Naive thymus-derived CD4-positive, alpha-beta T cell (primary cell): Measurements from ENCODE around the gene SLIT3. TPM values are rescaled to one million over a fixed set of nuclear protein-coding genes. Genes with fewer than 3 reads are reported as not detected.

Source experiments
- ATAC-seq: fragments of 150-1000 bp; cut with Tn5 transposase; 2 replicates; pipeline ENCODE4 v1.10.0; 2021; ENCODE audit warnings: mild to moderate bottlenecking, moderate library complexity
- CTCF ChIA-PET: fragments of 350-600 bp; sonication (Branson Sonifier 250); formaldehyde crosslinking; loops from one replicate; lab custom pipeline; 2021; ENCODE audit warnings: antibody characterized with exemption; lab: Charles Lee
- POLR2A ChIA-PET: fragments of 350-600 bp; sonication (Branson Sonifier 250); formaldehyde crosslinking; loops from one replicate; lab custom pipeline; 2021; ENCODE audit warnings: antibody characterized with exemption, inconsistent platforms; lab: Charles Lee
- DNase-seq, 9 donors: peaks; one replicate each; pipeline versions ENCODE4 v3.0.0 to v3.0.0-alpha.2; 2020 to 2022; ENCODE audit warnings: mixed read lengths in 1 of 9
- H3K27ac ChIP-seq: one replicate; pipeline ENCODE4 v1.7.0; 2013; ENCODE audit warnings: mild to moderate bottlenecking, low read depth, low read length, moderate library complexity
- H3K27me3 ChIP-seq, 2 donors: one replicate each; pipeline ENCODE4 v1.7.0; 2013; ENCODE audit warnings: low read length in 2 of 2, mild to moderate bottlenecking in 2 of 2, moderate library complexity in 2 of 2; ENCODE audit not compliant: control insufficient read depth in 2 of 2, insufficient read depth in 2 of 2
- H3K36me3 ChIP-seq, 3 experiments: 1 replicate in 2 of 3; 2 replicates in 1 of 3; pipeline ENCODE4 v1.7.0; 2013; ENCODE audit warnings: low read length in 3 of 3, mild to moderate bottlenecking in 3 of 3, moderate library complexity in 1 of 3; ENCODE audit not compliant: insufficient read depth in 3 of 3, control insufficient read depth in 2 of 3
- H3K4me1 ChIP-seq, 2 donors: one replicate each; pipeline ENCODE4 v1.7.0; 2013; ENCODE audit warnings: low read length in 2 of 2, mild to moderate bottlenecking in 2 of 2, moderate library complexity in 1 of 2; ENCODE audit not compliant: control insufficient read depth in 2 of 2, insufficient read depth in 2 of 2
- H3K4me3 ChIP-seq: 2 replicates; pipeline ENCODE4 v1.7.0; 2013; ENCODE audit warnings: mild to moderate bottlenecking, low read length
- H3K9me3 ChIP-seq, 3 experiments: 1 replicate in 2 of 3; 2 replicates in 1 of 3; pipeline ENCODE4 v1.7.0; 2013; ENCODE audit warnings: low read length in 3 of 3; ENCODE audit not compliant: control insufficient read depth in 2 of 3
- H3K27ac Mint-ChIP-seq, 9 donors: one replicate each; pipeline ENCODE4 v1.8.0; 2020 to 2022; ENCODE audit warnings: mixed read lengths in 9 of 9, mild to moderate bottlenecking in 8 of 9, moderate library complexity in 5 of 9, inconsistent platforms in 2 of 9
- H3K27me3 Mint-ChIP-seq, 5 donors: one replicate each; pipeline ENCODE4 v1.8.0; 2021 to 2022; ENCODE audit warnings: mixed read lengths in 5 of 5, mild to moderate bottlenecking in 1 of 5
- H3K36me3 Mint-ChIP-seq, 5 donors: one replicate each; pipeline ENCODE4 v1.8.0; 2020 to 2022; ENCODE audit warnings: mixed read lengths in 5 of 5, mild to moderate bottlenecking in 3 of 5, inconsistent platforms in 1 of 5
- H3K4me1 Mint-ChIP-seq, 7 donors: one replicate each; pipeline ENCODE4 v1.8.0; 2020 to 2022; ENCODE audit warnings: mixed read lengths in 7 of 7, mild to moderate bottlenecking in 3 of 7, inconsistent platforms in 1 of 7
- H3K4me3 Mint-ChIP-seq, 10 donors: one replicate each; pipeline ENCODE4 v1.8.0; 2020 to 2022; ENCODE audit warnings: mild to moderate bottlenecking in 10 of 10, mixed read lengths in 10 of 10, moderate library complexity in 6 of 10, inconsistent platforms in 2 of 10
- H3K9me3 Mint-ChIP-seq, 11 donors: one replicate each; pipeline ENCODE4 v1.8.0; 2020 to 2022; ENCODE audit warnings: mixed read lengths in 11 of 11, mild to moderate bottlenecking in 4 of 11, inconsistent platforms in 1 of 11, moderate library complexity in 1 of 11
- intact Hi-C, 2 donors: fragments of 100-400 bp; cut with micrococcal nuclease; formaldehyde crosslinking; loops; one replicate each; pipeline ENCODE4 v1.15.1; 2023
- polyA plus RNA-seq, 2 donors: library from polyadenylated mRNA; unstranded; fragments of 300-500 nt; fragmentation: Illumina TruSeq; gene quantifications; one replicate each; pipeline ENCODE4 v1.2.3, GENCODE V29; 2021
- total RNA-seq, 6 experiments: library from RNA in 5 of 6; stranded (reverse) in 5 of 6; gene quantifications; 1 replicate in 5 of 6; 2 replicates in 1 of 6; pipeline ENCODE4 v1.2.3 and lab custom pipeline; 2021 to 2026

SLIT3 gene
- total and polyA plus RNA-seq, 7 experiments from 2014 or later: 0.34 TPM; not detected in 6

DNA sequence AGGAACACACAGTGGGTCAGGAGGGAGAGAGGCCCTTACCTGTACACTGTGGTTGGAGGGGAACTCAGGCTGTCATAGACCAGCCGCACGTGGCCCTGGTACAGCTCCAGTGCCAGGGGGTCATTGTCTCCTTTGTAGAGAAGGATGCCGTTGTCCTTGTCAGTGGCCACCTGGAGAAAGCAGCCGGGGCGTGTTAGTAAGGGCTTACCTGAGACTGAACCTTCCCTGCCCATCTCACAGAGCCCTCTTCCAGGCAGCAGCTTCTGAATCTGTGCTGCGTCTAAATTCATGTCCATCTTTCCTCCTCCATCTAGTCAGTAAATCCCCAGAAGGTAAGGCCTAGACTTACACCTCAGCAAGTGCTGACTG, 617.0 kb downstream of the SLIT3 start:
- no peaks in the 10 kb centered on the region for H3K36me3 Mint-ChIP-seq
- no peaks in the 10 kb centered on the region for H3K36me3 ChIP-seq
- no peaks in the 10 kb centered on the region for H3K9me3 ChIP-seq
- intact Hi-C loops: loop anchor here in 1 of 2 donors (5.0 kb wide), 1 partner anchor 107 kb away; the partner anchor contains the start of gene PANK3
- H3K4me1 Mint-ChIP-seq: peaks cover 6 to 20% (median 14%) of the 10 kb centered on the region in 7 donors
- H3K27me3 Mint-ChIP-seq: no peaks in the 10 kb centered on the region
- no peak for DNase-seq
- no peaks in the 10 kb centered on the region for H3K27me3 ChIP-seq
- no peak for ATAC-seq
- peaks cover 0 to 5% of the 10 kb centered on the region in 2 donors for H3K4me1 ChIP-seq
- peak overlapping the region; percentile 33 for H3K4me3 ChIP-seq
- H3K27ac ChIP-seq: no peak overlapping the region
- H3K27ac Mint-ChIP-seq: peak overlapping the region; percentile 56 to 98 (median 88)
- CTCF ChIA-PET: no interaction called here
- H3K4me3 Mint-ChIP-seq: peak overlapping the region; percentile 58 to 83 (median 76)
- no peaks in the 10 kb centered on the region for H3K9me3 Mint-ChIP-seq
- POLR2A ChIA-PET: interaction anchor here (1.1 kb wide), 1 partner anchor 101 kb away, joined by 3 read pairs; no protein-coding TSS in a partner anchor

DNA sequence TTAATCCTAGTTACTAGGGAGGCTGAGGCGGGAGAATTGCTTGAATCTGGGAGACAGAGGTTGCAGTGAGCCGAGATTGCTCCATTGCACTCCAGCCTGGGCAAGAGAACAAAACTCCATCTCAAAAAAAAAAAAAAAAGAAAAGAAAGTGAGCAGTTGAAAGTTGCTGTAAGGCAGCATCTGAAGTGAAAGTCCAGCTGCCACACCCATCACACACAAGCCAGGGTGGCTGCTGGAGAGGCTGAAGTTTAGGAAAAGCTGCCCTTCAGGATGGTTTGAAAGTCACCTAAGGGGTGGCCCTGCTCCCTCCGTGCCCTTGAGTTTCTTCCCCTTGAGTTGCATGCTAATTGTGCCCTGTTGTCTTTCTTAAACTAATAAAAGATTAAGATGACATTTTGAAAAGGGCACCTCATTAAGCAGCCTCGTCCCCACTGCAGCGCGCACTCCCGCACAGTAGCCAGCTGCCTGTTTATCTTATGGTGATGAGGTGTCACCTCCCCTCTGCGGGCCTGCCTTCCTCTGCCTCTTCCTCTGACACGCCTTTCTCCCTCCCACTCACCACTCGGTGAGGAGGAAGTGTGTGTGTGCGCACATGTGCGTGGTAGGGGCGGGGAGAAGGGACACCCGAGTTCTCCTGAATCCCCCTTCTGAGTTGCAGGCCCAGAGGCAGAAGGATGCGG, 617.6 kb downstream of the SLIT3 start:
- no peaks in the 10 kb centered on the region for H3K9me3 Mint-ChIP-seq
- peak overlapping the region; percentile 56 to 98 (median 88) for H3K27ac Mint-ChIP-seq
- peak in 8 of 9 donors; percentile 26 to 59 (median 45) for DNase-seq
- Histone ChIP-seq H3K4me1 (peaks cover 0 to 5% of the 10 kb centered on the region in 2 donors), H3K4me3 (peak overlapping the region; percentile 33), H3K36me3 (no peaks in the 10 kb centered on the region), H3K9me3 (no peaks in the 10 kb centered on the region), H3K27ac (no peak overlapping the region), H3K27me3 (no peaks in the 10 kb centered on the region)
- ChIA-PET CTCF (interaction anchor here (0.7 kb wide), 1 partner anchor 467 kb away, joined by 3 read pairs; no protein-coding TSS in a partner anchor), POLR2A (interaction anchor here (1.0 to 1.1 kb wide), 2 partner anchors 100 to 104 kb away, joined by 3 to 5 read pairs; partner anchors contain the start of gene PANK3)
- peaks cover 6 to 20% (median 14%) of the 10 kb centered on the region in 7 donors for H3K4me1 Mint-ChIP-seq
- no peaks in the 10 kb centered on the region for H3K27me3 Mint-ChIP-seq
- peak; percentile 74 for ATAC-seq
- H3K36me3 Mint-ChIP-seq: no peaks in the 10 kb centered on the region
- H3K4me3 Mint-ChIP-seq: peak overlapping the region; percentile 58 to 83 (median 76)
- intact Hi-C loops: loop anchor here in 1 of 2 donors (5.0 kb wide), 1 partner anchor 106 kb away; the partner anchor contains the start of gene PANK3

DNA sequence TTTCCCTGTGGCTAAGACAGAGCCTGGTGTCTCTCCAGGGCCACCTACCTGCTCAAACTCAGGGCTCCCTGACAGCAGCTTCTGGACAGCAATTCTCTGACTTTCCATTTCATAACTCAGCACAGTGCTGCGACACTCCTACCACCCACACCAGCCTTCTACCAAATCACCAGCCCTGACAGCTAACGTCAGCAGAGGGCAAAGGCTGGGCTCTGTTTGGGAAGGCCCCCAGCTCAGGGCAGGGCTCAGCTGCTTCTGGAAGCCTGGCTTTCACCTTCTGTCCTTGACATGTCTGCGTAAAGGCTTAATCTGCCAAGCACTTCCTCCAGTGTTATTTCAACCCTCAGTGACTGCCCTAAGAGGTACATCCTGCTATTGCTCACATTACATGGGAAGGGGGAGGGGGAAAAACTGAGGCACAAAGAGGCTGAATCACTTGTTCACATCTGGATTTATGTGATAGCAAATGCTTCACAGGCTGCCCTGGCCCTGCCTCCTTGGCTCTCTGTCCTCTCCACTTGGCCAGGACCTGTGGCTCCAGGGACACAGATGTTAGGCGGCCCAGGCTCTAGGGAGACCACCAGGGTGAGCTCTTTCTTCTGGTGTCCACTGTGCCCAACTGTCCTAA, 619.3 kb downstream of the SLIT3 start:
- peaks cover 6 to 20% (median 14%) of the 10 kb centered on the region in 7 donors for H3K4me1 Mint-ChIP-seq
- CTCF ChIA-PET: interaction anchor here (3.2 kb wide), 1 partner anchor 900 kb away, joined by 12 read pairs; no protein-coding TSS in a partner anchor
- Histone ChIP-seq H3K4me3 (no peak overlapping the region), H3K27me3 (no peaks in the 10 kb centered on the region), H3K9me3 (no peaks in the 10 kb centered on the region), H3K27ac (no peak overlapping the region), H3K36me3 (no peaks in the 10 kb centered on the region), H3K4me1 (peaks cover 0 to 5% of the 10 kb centered on the region in 2 donors)
- no peak for ATAC-seq
- peak overlapping the region in 5 of 9 donors; percentile 14 to 85 (median 37) for H3K27ac Mint-ChIP-seq
- peak overlapping the region in 1 of 10 donors; percentile 20 for H3K4me3 Mint-ChIP-seq
- intact Hi-C loops: loop anchor here in 1 of 2 donors (5.0 kb wide), 1 partner anchor 104 kb away; the partner anchor contains the start of gene PANK3
- no peaks in the 10 kb centered on the region for H3K9me3 Mint-ChIP-seq
- H3K36me3 Mint-ChIP-seq: no peaks in the 10 kb centered on the region
- POLR2A ChIA-PET: no interaction called here
- DNase-seq: no peak
- no peaks in the 10 kb centered on the region for H3K27me3 Mint-ChIP-seq

DNA sequence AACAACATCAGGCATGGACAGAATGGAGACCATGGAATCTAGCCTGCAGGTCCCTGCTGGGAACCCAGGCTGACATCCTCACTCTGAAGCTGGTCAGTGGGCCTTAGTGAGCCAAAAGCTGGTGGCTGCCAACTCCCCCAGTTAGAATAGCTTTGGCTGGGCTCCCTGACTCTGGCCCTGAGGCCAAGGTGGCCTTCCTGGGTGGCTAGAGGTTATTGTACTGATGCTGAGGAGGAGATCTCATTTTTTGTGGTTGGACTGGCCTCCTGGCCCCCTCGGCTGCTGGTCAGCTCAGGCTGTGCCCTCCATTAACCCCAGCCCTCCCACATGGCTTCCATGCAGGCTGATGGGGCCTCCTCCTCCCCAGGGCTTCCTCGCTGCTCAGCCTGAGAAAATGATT, 620.5 kb downstream of the SLIT3 start:
- DNase-seq (no peak), ATAC-seq (no peak)
- H3K9me3 Mint-ChIP-seq: no peaks in the 10 kb centered on the region
- H3K27me3 Mint-ChIP-seq: peaks cover 0 to 6% (median 0%) of the 10 kb centered on the region in 5 donors
- intact Hi-C loops: loop anchor here in 1 of 2 donors (5.0 kb wide), 1 partner anchor 103 kb away; the partner anchor contains the start of gene PANK3
- H3K4me1 Mint-ChIP-seq: peaks cover 6 to 20% (median 14%) of the 10 kb centered on the region in 7 donors
- H3K4me1 ChIP-seq: peaks cover 0 to 5% of the 10 kb centered on the region in 2 donors
- H3K27ac ChIP-seq: no peak overlapping the region
- H3K9me3 ChIP-seq: no peaks in the 10 kb centered on the region
- ChIA-PET CTCF (interaction anchor here (3.2 kb wide), 1 partner anchor 901 kb away, joined by 12 read pairs; no protein-coding TSS in a partner anchor), POLR2A (interaction anchor here (0.9 kb wide), 1 partner anchor 902 kb away, joined by 3 read pairs; no protein-coding TSS in a partner anchor)
- no peaks in the 10 kb centered on the region for H3K36me3 Mint-ChIP-seq
- H3K27me3 ChIP-seq: no peaks in the 10 kb centered on the region
- H3K27ac Mint-ChIP-seq: no peak overlapping the region
- no peak overlapping the region for H3K4me3 ChIP-seq
- H3K4me3 Mint-ChIP-seq: no peak overlapping the region
- no peaks in the 10 kb centered on the region for H3K36me3 ChIP-seq

DNA sequence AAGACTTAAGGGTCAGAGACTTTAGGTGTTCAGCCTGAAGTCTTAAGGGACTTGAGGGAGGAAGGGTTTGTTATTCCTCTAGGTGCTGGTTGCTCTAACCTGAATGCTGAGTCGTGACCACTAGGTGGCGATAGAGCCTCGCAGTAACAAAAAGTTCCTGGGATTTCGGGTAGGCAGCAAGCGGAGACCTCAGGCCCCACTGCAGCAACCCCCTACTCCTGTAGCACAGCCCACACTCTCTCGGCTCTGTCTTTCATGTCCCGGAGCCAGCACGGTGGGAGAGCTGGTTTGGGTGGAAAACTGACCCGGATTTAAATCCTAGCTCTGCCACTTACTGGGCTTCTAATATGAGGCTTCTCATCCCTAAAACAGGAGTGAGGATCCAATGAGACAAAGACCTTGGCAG, 621.4 kb downstream of the SLIT3 start:
- no peak overlapping the region for H3K4me3 ChIP-seq
- H3K9me3 Mint-ChIP-seq: no peaks in the 10 kb centered on the region
- ChIA-PET CTCF (interaction anchor here (1.2 to 3.2 kb wide), 2 partner anchors 308 to 902 kb away, joined by 3 to 12 read pairs; no protein-coding TSS in a partner anchor), POLR2A (no interaction called here)
- H3K27me3 Mint-ChIP-seq: peaks cover 0 to 6% (median 0%) of the 10 kb centered on the region in 5 donors
- no peak overlapping the region for H3K27ac Mint-ChIP-seq
- intact Hi-C loops: loop anchor here (1.0 to 5.0 kb wide), 4 partner anchors 67 to 902 kb away; no protein-coding TSS in a partner anchor
- no peak overlapping the region for H3K27ac ChIP-seq
- DNase-seq (peak; percentile 11 to 59 (median 47)), ATAC-seq (peak; percentile 55)
- peaks cover 0 to 5% of the 10 kb centered on the region in 2 donors for H3K4me1 ChIP-seq
- H3K4me3 Mint-ChIP-seq: no peak overlapping the region
- H3K4me1 Mint-ChIP-seq: peaks cover 6 to 20% (median 14%) of the 10 kb centered on the region in 7 donors
- H3K36me3 Mint-ChIP-seq: no peaks in the 10 kb centered on the region
- H3K36me3 ChIP-seq: no peaks in the 10 kb centered on the region
- no peaks in the 10 kb centered on the region for H3K9me3 ChIP-seq
- H3K27me3 ChIP-seq: no peaks in the 10 kb centered on the region

DNA sequence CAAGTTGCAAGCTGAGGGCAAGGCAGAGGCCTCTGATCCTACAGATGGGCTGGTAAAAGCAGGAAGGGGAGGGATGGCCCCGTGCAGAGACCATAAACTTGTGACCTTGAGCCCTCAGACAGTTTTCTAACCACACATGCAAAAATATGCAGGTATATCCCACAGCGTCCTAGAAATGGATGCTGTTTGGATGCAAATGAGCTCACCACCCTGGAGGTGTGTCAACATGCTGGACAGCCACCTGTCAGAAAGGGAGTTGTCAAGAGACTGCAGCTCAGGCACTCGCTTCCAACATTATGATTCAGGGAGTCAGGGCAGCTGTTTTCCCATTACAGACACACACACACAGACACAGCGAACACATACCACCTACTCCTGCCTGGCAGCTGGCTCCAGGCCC, 624.4 kb downstream of the SLIT3 start:
- CTCF ChIA-PET: no interaction called here
- H3K9me3 ChIP-seq: no peaks in the 10 kb centered on the region
- H3K27ac ChIP-seq: no peak overlapping the region
- Mint-ChIP-seq H3K4me1 (peaks cover 0 to 5% (median 0%) of the 10 kb centered on the region in 7 donors), H3K9me3 (no peaks in the 10 kb centered on the region), H3K27ac (no peak overlapping the region), H3K27me3 (peaks cover 0 to 6% (median 0%) of the 10 kb centered on the region in 5 donors), H3K4me3 (no peak overlapping the region), H3K36me3 (no peaks in the 10 kb centered on the region)
- no peaks in the 10 kb centered on the region for H3K36me3 ChIP-seq
- H3K4me1 ChIP-seq: no peaks in the 10 kb centered on the region
- no peak for DNase-seq
- intact Hi-C loops: loop anchor here in 1 of 2 donors (5.0 kb wide), 1 partner anchor 64 kb away; no protein-coding TSS in a partner anchor
- no peak for ATAC-seq
- H3K27me3 ChIP-seq: no peaks in the 10 kb centered on the region
- POLR2A ChIA-PET: no interaction called here
- H3K4me3 ChIP-seq: no peak overlapping the region
